HG02884 (cell line): ENCODE measurements around the gene SUN5.
"Not testable (repeated sequence)": the region's sequence is repeated elsewhere in the genome, so short reads cannot be mapped to it uniquely, and the experiment has no call there.

Experiments used
- ATAC-seq: cut with Tn5 transposase; IDR thresholded peaks from one replicate; pipeline ENCODE4 v1.9.1; 2021; ENCODE audit warnings: mild to moderate bottlenecking, moderate library complexity; ENCODE audit not compliant: unreplicated experiment

The SUN5 gene

GRCh38 chr20:32965581-32966373, 38.5 kb downstream of the SUN5 start:
- ATAC-seq: no peak

GRCh38 chr20:32965115-32965514, 39.1 kb downstream of the SUN5 start:
- ATAC-seq: no peak

GRCh38 chr20:32964575-32964974, 39.7 kb downstream of the SUN5 start:
- ATAC-seq: no peak

- ATAC-seq: no peak
Observed at GRCh38 chr20:32963176-32963575, 41.1 kb downstream of the SUN5 start.

- not testable (repeated sequence) for ATAC-seq
Observed at GRCh38 chr20:32962646-32963045, 41.6 kb downstream of the SUN5 start.

GRCh38 chr20:32962053-32962452, 42.2 kb downstream of the SUN5 start:
- no peak for ATAC-seq

- no peak for ATAC-seq
Observed at GRCh38 chr20:32960849-32961731, 43.1 kb downstream of the SUN5 start.

GRCh38 chr20:32960222-32960518, 44.1 kb downstream of the SUN5 start:
- ATAC-seq: no peak

- ATAC-seq: no peak
Observed at GRCh38 chr20:32959351-32960221, 44.6 kb downstream of the SUN5 start.

- no peak for ATAC-seq
Observed at GRCh38 chr20:32958574-32958973, 45.7 kb downstream of the SUN5 start.

GRCh38 chr20:32957459-32957858, 46.8 kb downstream of the SUN5 start:
- ATAC-seq: no peak

- not testable (repeated sequence) for ATAC-seq
Observed at GRCh38 chr20:32950539-32950938, 53.7 kb downstream of the SUN5 start.

GRCh38 chr20:32946629-32947028, 57.6 kb downstream of the SUN5 start:
- ATAC-seq: no peak

GRCh38 chr20:32945710-32946221, 58.5 kb downstream of the SUN5 start:
- no peak for ATAC-seq

GRCh38 chr20:32943490-32944052, 60.7 kb downstream of the SUN5 start:
- no peak for ATAC-seq

GRCh38 chr20:32941155-32941885, 62.9 kb downstream of the SUN5 start:
- no peak for ATAC-seq

GRCh38 chr20:32934580-32934979, 69.7 kb downstream of the SUN5 start:
- no peak for ATAC-seq
